Neural cell (in vitro differentiated cells): Measurements from ENCODE around the gene TP53TG5. TPM values are rescaled to one million over a fixed set of nuclear protein-coding genes. Genes with fewer than 3 reads are reported as not detected.

ENCODE experiments used
- polyA plus RNA-seq: library from polyadenylated mRNA; depleted of rRNA; stranded (reverse); fragments of >200 nt; gene quantifications from 2 replicates; pipeline ENCODE4 v1.2.3, GENCODE V29; 2014
- small RNA-seq, 3 experiments: library from RNA; depleted of rRNA; stranded (forward); fragments of <200 nt; gene quantifications; one replicate each; pipeline ENCODE3, GENCODE V24; 2012

Gene TP53TG5
- polyA plus RNA-seq, 1 donor from 2014 or later: not detected

Small RNA genes lying within 50 kb of the gene (small RNA-seq; reads per million reads assigned to genes)
- gene MIR6812: 0.08 to 3.1 (median 1.5) reads per million in 3 experiments

Other genes starting within 250 kb of the TP53TG5 start
- 1.4 TPM in 1 of 2 replicates, not detected in the other for gene PI3, start 203.4 kb downstream of the TP53TG5 start, polyA plus RNA-seq
- gene SEMG1, start 171.3 kb downstream of the TP53TG5 start, polyA plus RNA-seq: not detected in 2 replicates
- gene SEMG2, start 157.0 kb downstream of the TP53TG5 start, polyA plus RNA-seq: not detected in 2 replicates
- gene SLPI, start 123.8 kb downstream of the TP53TG5 start, polyA plus RNA-seq: not detected in 2 replicates
- not detected in 2 replicates for gene RBPJL, start 71.5 kb downstream of the TP53TG5 start, polyA plus RNA-seq
- gene MATN4, start 70.0 kb downstream of the TP53TG5 start, polyA plus RNA-seq: not detected in 2 replicates
- gene SDC4, start 29.9 kb downstream of the TP53TG5 start, polyA plus RNA-seq: 0.24 TPM in 1 of 2 replicates, not detected in the other
- 15.8 and 16.1 TPM in 2 replicates for gene SYS1, start 15.2 kb downstream of the TP53TG5 start, polyA plus RNA-seq
- 9.1 and 18.4 TPM in 2 replicates for gene DBNDD2, start 30.0 kb upstream of the TP53TG5 start, polyA plus RNA-seq
- gene PIGT, start 37.8 kb upstream of the TP53TG5 start, polyA plus RNA-seq: 24.3 and 29.1 TPM in 2 replicates
- gene WFDC2, start 91.4 kb upstream of the TP53TG5 start, polyA plus RNA-seq: not detected in 2 replicates
- gene SPINT3, start 137.3 kb upstream of the TP53TG5 start, polyA plus RNA-seq: not detected in 2 replicates
- gene WFDC6, start 161.2 kb upstream of the TP53TG5 start, polyA plus RNA-seq: not detected in 2 replicates
- not detected in 2 replicates for gene EPPIN, start 169.1 kb upstream of the TP53TG5 start, polyA plus RNA-seq
- not detected in 2 replicates for gene WFDC8, start 201.0 kb upstream of the TP53TG5 start, polyA plus RNA-seq